GM10248 (cell line): ENCODE measurements around the gene GOSR2.

Experiments used
- CTCF ChIA-PET: fragments of 300-600 bp; sonication (Branson Sonifier 250); formaldehyde crosslinking; extraction: SDS; loops from one replicate; lab custom pipeline; 2021; ENCODE audit warnings: antibody characterized with exemption; lab: Yijun Ruan, JAX
- POLR2A ChIA-PET: fragments of 350-650 bp; sonication (Branson Sonifier 250); formaldehyde crosslinking; extraction: SDS; loops from one replicate; lab custom pipeline; 2020; ENCODE audit warnings: antibody characterized with exemption; lab: Yijun Ruan, JAX
- DNase-seq: peaks from one replicate; pipeline ENCODE4 v3.0.0; 2012; ENCODE audit errors: extremely low spot score
- TF ChIP-seq, protein P1 (sequence below): IDR thresholded peaks from 2 replicates; pipeline ENCODE4 v1.5.1; 2012; ENCODE audit warnings: mild to moderate bottlenecking, low read depth; ENCODE audit errors: extremely low read depth, missing control alignments, control extremely low read depth

GOSR2 gene

DNA sequence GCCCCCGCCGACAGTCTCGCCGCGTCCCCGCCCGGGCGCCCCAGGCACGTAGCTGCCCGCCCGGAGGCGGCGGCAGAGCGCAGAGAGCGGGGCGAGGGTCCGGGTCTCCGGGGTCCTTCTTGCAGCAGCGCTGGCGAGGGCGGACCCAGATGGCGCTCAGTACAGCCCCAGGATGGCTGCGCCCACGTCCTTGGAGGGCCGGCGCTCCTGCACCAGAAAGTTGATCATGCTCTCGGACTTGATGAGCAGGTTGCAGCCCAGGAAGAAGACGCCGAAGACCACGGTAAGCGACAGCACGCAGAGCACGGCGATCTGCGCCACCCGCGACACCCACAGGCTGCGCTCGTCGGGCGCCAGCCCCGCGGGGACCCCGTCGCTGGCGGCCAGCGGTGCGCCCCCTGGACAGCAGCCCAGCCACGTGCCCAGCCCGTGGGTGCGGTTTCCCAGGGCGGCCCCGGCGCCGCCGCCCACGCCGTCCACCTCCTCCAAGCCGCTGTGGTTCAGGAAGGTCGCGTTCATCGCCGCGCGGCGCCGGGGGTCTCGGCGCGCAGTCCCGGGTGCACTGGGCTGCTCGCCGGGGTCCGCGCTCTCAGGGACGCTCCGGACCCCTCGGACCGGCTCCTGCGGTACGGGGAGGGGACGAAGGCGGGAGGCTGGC is 55.7 kb downstream of the GOSR2 start:
- ChIA-PET POLR2A (no interaction called here), CTCF (no interaction called here)
- TF ChIP-seq, protein P1, sequence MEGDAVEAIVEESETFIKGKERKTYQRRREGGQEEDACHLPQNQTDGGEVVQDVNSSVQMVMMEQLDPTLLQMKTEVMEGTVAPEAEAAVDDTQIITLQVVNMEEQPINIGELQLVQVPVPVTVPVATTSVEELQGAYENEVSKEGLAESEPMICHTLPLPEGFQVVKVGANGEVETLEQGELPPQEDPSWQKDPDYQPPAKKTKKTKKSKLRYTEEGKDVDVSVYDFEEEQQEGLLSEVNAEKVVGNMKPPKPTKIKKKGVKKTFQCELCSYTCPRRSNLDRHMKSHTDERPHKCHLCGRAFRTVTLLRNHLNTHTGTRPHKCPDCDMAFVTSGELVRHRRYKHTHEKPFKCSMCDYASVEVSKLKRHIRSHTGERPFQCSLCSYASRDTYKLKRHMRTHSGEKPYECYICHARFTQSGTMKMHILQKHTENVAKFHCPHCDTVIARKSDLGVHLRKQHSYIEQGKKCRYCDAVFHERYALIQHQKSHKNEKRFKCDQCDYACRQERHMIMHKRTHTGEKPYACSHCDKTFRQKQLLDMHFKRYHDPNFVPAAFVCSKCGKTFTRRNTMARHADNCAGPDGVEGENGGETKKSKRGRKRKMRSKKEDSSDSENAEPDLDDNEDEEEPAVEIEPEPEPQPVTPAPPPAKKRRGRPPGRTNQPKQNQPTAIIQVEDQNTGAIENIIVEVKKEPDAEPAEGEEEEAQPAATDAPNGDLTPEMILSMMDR, result no peak
- no peak for DNase-seq

DNA sequence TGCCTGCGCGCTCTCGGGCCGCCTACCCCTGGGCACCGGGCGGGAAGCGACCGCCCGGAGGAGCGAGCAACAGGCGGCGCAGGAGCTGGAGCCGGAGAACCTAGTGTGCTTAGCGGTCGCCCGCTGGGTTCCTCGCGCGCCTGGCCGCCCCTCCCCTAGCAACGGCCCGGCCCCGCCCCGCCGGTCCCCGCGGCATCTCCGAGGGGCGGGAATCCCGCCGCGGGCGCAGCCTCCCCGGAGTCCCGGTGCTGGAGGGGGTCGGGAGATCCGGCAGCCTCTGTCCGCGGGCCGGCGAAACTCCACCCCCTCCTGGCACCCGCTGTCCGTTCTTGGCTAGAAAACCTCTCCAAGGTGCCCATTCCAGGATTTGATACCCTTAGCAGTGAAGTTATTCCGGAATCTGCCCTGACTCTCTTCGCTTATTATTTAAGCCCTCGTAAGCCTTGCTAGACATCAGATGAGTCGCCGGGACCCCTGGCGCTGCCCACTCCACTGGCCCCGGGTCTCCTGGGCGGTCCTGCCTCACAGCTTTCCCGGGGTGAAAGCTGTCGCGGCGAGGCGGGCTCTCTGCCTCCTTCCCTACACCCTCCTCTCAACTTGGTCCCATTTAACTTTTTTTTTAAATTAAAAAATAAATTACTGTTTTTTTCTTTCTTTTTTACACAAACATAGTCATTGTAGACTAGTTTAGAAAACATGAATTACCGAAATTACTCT is 56.3 kb downstream of the GOSR2 start, which contains the start of gene RPRML:
Gene RPRML, minus strand, starts transcription at position 107 of the 717 bp plus-strand sequence. CDS start 246 bp downstream, outside the sequence.
- ChIA-PET CTCF (no interaction called here), POLR2A (no interaction called here)

DNA sequence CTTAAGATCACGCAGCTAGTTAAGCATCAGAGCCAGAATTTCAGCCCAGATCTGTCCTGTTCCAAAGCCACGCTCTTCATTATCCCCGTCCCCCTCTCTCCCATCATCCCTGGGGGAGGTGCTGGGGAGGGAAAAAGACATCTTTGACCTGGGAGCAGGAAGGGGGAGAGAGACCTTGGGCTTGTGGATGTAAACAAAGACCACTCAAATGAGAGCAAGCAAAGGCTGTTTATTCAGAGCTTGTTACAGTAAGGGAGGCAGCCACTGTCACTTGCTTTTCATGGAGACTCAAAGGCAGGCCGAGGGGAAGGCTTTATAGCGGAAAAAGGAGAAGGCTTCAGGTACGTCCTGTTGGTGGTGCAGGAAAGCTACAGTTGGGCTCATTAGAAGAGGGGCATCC is 59.6 kb downstream of the GOSR2 start:
- ChIA-PET POLR2A (no interaction called here), CTCF (interaction anchor here (1.1 to 1.2 kb wide), 2 partner anchors 19 to 40 kb away, joined by 3 read pairs; no protein-coding TSS in a partner anchor)
- TF ChIP-seq, protein P1, result no peak
- DNase-seq, result no peak

More for the DNA sequence above, 56.3 kb downstream of the GOSR2 start, which contains the start of gene RPRML:
- peak; percentile 50 for DNase-seq
- TF ChIP-seq, protein P1, result no peak

DNA sequence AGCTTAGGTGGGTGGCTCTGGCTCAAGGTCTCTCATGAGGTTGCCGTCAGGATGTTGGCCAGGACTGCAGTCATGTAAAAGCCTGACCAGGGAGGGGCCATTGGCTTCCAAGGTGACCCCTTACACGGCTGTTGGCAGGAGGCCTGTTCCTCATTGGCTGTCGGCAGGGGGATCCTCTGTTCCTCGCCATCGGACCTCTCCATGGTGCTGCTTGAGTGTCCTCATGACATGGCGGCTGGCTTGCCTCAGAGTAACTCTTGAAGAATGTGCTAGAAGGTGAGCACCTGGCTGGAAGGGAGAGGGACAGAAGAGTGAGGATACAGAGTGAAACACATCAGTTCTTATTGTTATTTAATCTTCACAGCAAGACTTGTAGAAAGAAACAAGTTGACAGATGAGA is 60.8 kb downstream of the GOSR2 start:
- ChIA-PET POLR2A (no interaction called here), CTCF (interaction anchor here (1.2 to 1.6 kb wide), 2 partner anchors 11 to 17 kb away, joined by 4 read pairs; no protein-coding TSS in a partner anchor)
- no peak for DNase-seq
- TF ChIP-seq, protein P1, result no peak

DNA sequence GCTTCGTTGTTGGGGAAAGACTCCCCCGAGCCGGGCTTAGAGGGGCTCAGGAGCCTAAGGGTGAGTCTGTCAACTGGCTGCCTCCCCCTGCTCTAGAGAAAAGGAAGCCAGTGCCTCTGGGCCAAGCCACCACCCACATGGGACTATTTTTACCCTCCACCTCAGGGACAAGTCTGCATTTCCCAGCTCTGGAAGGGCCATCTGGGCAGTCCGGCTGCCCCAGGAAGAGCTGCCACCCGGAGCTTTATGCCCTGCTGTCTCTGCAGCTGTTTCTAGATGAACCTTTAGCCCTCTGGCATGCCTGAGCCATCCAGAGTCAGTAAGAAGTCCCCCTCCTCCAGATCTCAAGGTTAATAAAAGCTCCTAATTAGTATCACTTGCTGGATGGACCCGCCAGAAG is 61.4 kb downstream of the GOSR2 start:
- ChIA-PET CTCF (interaction anchor here (1.2 to 1.6 kb wide), 2 partner anchors 11 to 17 kb away, joined by 4 read pairs; no protein-coding TSS in a partner anchor), POLR2A (no interaction called here)
- TF ChIP-seq, protein P1, result no peak
- DNase-seq, result no peak

DNA sequence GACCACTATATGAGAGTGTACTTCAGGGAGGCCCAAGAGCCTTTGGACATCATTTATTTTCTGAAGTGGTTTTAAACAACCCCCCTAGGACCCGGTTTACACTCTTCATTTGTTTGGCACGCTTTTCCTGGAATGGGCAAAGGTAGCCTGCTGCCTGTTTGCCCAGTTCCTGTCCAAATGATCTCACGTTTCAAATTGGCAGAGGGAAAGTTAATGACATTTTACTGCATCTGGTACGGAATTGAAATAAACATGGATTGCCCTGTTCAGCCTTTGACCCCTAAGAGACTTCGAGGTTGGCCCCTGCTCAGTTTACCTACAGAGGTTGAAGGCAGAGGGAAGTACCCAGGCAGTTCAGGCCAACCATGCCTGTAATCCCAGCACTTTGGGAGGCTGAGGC is 61.9 kb downstream of the GOSR2 start:
- DNase-seq, result no peak
- TF ChIP-seq, protein P1, result no peak
- CTCF ChIA-PET, result interaction anchor here (1.2 to 1.6 kb wide), 2 partner anchors 10 to 16 kb away, joined by 4 read pairs; no protein-coding TSS in a partner anchor
- POLR2A ChIA-PET, result no interaction called here
